GM19455 (cell line): ENCODE data around the gene SHISAL1.

Source experiments
- ATAC-seq: cut with Tn5 transposase; IDR thresholded peaks from one replicate; pipeline ENCODE4 v1.9.1; 2021; ENCODE audit not compliant: unreplicated experiment

The SHISAL1 gene

DNA sequence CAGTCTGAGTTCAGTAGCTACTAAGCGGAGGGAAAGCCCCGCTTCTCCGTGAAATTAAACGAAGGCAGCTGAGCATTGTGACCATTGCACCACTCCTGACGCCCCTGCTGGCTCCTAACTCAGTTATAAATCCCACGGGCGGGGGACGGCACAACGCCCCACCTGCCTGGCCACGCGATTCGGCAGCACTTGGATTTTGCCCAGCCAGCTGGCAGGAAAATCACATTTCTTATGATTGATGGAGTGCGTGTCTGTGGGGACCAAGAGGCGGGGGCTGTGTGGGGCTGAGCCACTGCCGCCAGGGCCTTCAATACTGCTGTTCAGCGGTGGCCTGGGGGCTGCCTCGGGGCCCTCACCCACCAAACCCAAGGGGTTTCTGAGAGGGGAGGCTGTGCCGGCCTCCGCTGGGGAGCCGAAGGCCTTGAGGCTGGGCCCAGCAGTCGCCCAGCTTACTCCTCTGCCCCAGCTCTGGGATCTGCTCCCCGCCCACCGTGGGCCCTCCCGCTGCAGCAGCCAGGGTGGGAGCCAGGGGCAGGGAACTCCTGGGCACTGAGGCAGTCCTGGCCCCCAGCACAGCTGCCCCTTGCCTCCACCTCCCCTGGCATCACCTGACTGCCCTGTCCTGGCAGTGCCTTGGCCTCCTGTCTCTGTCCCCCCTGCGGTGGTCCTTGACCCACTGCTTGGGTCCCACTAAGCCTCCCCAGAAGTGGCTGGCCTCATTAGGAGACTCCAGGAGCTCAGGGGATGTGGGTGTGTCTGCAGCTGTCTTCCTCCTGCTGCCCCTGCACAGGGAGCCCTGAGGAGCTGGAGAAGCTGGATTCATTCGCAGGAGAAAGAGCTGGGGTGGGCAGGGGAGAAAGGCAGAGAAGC, 30.7 kb downstream of the SHISAL1 start:
- no peak for ATAC-seq

DNA sequence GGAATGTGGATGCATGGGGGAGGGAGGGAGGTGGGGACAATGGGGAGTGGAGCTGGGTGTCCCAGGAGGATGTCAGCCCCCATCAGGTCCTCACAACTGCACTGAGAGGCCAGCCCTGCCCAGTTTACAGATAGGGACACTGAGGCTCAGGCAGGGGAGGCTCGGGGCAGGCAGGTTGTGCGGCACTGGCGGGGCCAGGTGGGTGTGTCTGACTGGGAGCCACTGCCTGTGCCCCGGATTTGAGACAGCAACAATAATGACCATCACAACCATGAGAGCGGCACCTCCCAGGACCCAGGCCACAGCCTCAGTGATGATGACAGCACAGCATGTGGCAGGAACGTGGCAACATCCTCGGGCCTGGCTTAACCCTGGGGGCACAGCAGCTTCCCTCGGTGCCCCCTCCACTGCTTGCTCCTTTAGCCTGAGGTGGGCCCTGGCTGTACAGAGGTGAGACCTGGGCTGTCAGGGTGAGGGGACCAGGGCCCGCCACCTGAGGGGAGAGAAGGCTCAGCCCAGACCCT, 32.0 kb downstream of the SHISAL1 start:
- no peak for ATAC-seq

GRCh38 chr22:44279069-44279360, 33.7 kb downstream of the SHISAL1 start:
- no peak for ATAC-seq

- ATAC-seq = no peak
Measured at GRCh38 chr22:44278243-44279068, 34.3 kb downstream of the SHISAL1 start.

GRCh38 chr22:44277386-44278135, 35.2 kb downstream of the SHISAL1 start:
- no peak for ATAC-seq

- ATAC-seq = no peak
Measured at GRCh38 chr22:44276706-44277356, 35.9 kb downstream of the SHISAL1 start.

GRCh38 chr22:44276041-44276440, 36.7 kb downstream of the SHISAL1 start:
- no peak for ATAC-seq

DNA sequence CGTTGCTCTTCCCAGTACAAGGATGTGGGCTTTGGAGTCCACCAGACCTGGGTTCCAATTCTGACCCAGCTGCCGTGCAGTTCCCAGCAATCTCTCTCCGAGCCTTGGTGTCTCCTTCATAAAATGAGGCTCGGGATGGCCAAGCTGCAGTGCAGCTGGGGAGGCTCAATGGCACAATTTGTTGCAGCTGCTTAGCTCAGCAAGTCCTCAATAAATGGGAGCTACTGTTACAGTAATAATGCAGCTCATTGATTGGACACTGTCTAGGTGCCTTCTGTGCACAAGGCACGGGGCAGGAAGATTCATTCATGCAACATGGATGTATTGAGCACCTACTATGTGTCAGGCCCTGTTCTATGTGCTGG, 37.1 kb downstream of the SHISAL1 start:
- ATAC-seq = no peak

DNA sequence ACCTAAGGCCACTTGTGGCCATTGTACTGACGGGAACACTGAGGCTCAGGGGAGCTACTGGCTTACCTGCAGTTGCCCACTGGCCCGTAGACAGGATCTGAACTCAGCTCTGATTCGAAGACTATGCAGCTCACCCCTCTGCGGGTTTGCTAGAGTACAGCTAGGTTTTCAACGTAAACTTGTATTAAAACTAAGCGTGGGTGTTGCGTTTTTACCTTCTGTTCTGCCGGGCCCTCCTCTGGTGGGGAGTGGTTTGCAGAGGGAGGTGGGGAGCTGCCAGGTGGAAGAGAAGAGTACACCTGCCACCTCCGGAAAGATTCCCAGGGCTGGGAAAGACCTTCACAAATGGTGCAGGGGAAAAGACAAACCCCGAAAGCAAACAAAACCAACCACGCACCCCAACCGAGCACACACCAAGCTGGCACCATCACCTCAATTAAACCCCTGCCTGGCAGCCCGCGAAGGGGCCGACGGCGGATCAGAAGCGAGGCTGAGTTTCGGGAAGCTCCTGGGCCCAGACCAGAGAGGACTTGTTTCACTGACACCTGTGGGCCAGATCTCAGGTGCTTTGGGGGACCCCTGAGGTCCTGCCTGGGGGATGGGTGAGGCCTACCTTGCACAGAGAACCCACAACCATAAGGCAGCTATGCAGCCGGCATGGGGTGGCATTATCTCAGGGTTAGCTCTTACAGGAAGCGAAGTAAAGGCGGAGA, 37.7 kb downstream of the SHISAL1 start:
- no peak for ATAC-seq

DNA sequence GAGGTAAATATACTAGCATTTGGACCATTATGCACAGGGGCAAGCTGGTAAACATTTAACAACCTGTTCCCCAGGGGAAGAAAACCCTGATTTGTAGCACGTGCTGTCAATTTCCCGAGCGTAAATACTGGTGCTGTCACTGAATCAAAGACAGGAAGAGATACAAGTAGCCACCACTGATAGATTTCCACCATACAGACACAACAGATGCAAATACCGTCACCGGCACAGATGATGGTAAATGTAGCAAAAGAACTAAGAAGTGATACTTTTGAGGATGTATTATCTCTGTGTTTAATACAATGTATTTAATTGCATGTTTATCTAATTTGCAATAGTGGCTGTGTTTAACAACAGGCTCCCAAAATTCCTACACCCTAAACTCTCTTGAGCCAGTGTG, 39.6 kb downstream of the SHISAL1 start:
- no peak for ATAC-seq

GRCh38 chr22:44272401-44272771, 40.4 kb downstream of the SHISAL1 start:
- no peak for ATAC-seq

GRCh38 chr22:44271732-44272400, 40.9 kb downstream of the SHISAL1 start:
- no peak for ATAC-seq

- ATAC-seq = no peak
Measured at GRCh38 chr22:44271010-44271500, 41.7 kb downstream of the SHISAL1 start.

DNA sequence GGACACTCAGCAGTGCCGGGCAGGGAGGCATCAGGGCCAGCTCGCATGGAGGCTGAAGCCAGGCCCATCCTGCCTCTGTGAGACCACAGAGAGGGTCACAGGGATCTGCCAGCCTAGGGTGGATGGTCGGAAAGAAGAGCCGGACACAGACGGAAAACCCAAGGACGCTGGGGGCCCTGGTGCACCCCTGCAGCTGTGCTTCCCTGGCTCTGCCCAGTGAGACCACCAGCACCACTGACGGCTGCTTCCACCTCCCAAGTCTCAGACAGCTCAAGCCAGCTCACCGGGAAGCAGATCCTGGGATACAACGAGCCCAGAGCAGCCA, 42.2 kb downstream of the SHISAL1 start:
- ATAC-seq = no peak

- ATAC-seq = no peak
Measured at GRCh38 chr22:44269757-44270555, 42.8 kb downstream of the SHISAL1 start.

DNA sequence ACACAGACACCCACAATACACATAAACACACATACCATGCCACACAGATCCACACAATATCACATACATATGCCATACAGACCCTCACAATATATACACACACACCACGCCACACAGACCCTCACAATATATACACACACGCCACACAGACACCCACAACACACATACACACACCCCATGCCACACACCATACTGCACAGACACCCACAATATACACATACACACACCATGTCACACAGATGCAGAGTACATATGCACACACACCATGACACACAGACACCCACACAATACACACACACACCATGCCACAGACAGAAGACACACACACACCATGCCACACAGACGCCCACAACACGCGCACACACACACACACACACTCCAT, 43.6 kb downstream of the SHISAL1 start:
- no peak for ATAC-seq

GRCh38 chr22:44268431-44269116, 44.2 kb downstream of the SHISAL1 start:
- no peak for ATAC-seq

DNA sequence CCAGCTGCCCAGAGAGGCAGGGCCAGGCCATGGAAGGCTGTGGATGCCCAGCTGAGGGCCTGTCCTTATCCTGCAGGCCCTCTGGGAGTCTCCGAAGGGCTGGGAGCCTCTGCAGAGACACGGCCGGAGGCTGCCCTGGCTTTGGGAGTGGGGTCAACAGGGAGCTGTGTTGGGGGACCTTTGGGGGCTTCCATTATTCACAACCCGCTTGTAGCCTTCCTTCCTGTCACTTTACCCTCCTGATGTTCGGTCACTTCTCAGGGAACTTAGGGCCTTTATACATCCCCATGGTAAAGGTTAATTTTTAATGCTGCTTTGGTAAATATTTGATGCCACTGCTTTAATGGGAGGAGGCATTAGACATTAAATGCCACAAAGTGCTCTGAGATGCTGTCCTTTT, 44.9 kb downstream of the SHISAL1 start:
- ATAC-seq = no peak
